ENCODE measurements around the gene ALK. TPM values are rescaled to one million over a fixed set of nuclear protein-coding genes. Genes with fewer than 3 reads are reported as not detected.

Gene ALK
- polyA plus RNA-seq, 1 of the 3 experiments (the other 2 are of a cell fraction), result 0.30 TPM

GRCh38 chr2:29207352-29208148 lies 713.8 kb downstream of the ALK start:
- H3K36me3 ChIP-seq (replicated peaks in 1 of 2; ENCODE audit: control insufficient read depth in 1 of 2, insufficient read depth in 2 of 2, low read length in 1 of 2), result peaks cover 0 to 12% of the 10 kb centered on the region in 2 experiments
- H3K27me3 ChIP-seq (ENCODE audit: insufficient read depth), result no peaks in the 10 kb centered on the region
- CTCF ChIA-PET, result interaction anchor here (1.2 to 1.5 kb wide), 4 partner anchors 10 to 716 kb away, joined by 3 to 5 read pairs (median 3); no protein-coding TSS in a partner anchor
- 78% methylated on average over 3 of the region's 3 CpGs for WGBS (ENCODE audit: low lambda C conversion rate)
- no peak for TF ChIP-seq NRF1 (IDR thresholded peaks at IDR 0.05; ENCODE audit: low read depth, low read length)
- no peak for TF ChIP-seq EP300 (IDR thresholded peaks at IDR 0.05; ENCODE audit: borderline replicate concordance in 1 of 2, low read depth in 1 of 2, low read length in 1 of 2)
- no peak for TF ChIP-seq GATA2 (CRISPR knock-in tag; IDR thresholded peaks at IDR 0.05)
- TF ChIP-seq, protein P1, sequence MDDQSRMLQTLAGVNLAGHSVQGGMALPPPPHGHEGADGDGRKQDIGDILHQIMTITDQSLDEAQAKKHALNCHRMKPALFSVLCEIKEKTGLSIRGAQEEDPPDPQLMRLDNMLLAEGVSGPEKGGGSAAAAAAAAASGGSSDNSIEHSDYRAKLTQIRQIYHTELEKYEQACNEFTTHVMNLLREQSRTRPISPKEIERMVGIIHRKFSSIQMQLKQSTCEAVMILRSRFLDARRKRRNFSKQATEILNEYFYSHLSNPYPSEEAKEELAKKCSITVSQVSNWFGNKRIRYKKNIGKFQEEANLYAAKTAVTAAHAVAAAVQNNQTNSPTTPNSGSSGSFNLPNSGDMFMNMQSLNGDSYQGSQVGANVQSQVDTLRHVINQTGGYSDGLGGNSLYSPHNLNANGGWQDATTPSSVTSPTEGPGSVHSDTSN (IDR thresholded peaks at IDR 0.05), result no peak
- no peak for TF ChIP-seq MXI1 (IDR thresholded peaks at IDR 0.05; ENCODE audit: low read depth, low read length)
- no peak for TF ChIP-seq USF1 (IDR thresholded peaks at IDR 0.05; ENCODE audit: borderline replicate concordance, low read depth)
- no peak for TF ChIP-seq NFIC (IDR thresholded peaks at IDR 0.05; ENCODE audit: borderline replicate concordance)
- TF ChIP-seq ELF1 (IDR thresholded peaks at IDR 0.05), result no peak
- TF ChIP-seq RCOR1 (IDR thresholded peaks at IDR 0.05; ENCODE audit: low read length), result no peak
- TF ChIP-seq SIN3A (IDR thresholded peaks at IDR 0.05; ENCODE audit: borderline replicate concordance, low read depth, low read length), result no peak
- TF ChIP-seq, protein P2, sequence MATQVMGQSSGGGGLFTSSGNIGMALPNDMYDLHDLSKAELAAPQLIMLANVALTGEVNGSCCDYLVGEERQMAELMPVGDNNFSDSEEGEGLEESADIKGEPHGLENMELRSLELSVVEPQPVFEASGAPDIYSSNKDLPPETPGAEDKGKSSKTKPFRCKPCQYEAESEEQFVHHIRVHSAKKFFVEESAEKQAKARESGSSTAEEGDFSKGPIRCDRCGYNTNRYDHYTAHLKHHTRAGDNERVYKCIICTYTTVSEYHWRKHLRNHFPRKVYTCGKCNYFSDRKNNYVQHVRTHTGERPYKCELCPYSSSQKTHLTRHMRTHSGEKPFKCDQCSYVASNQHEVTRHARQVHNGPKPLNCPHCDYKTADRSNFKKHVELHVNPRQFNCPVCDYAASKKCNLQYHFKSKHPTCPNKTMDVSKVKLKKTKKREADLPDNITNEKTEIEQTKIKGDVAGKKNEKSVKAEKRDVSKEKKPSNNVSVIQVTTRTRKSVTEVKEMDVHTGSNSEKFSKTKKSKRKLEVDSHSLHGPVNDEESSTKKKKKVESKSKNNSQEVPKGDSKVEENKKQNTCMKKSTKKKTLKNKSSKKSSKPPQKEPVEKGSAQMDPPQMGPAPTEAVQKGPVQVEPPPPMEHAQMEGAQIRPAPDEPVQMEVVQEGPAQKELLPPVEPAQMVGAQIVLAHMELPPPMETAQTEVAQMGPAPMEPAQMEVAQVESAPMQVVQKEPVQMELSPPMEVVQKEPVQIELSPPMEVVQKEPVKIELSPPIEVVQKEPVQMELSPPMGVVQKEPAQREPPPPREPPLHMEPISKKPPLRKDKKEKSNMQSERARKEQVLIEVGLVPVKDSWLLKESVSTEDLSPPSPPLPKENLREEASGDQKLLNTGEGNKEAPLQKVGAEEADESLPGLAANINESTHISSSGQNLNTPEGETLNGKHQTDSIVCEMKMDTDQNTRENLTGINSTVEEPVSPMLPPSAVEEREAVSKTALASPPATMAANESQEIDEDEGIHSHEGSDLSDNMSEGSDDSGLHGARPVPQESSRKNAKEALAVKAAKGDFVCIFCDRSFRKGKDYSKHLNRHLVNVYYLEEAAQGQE (IDR thresholded peaks at IDR 0.05; ENCODE audit: low read depth, low read length), result no peak
- no peak for TF ChIP-seq CHD2 (IDR thresholded peaks at IDR 0.05; ENCODE audit: low read length, partially characterized antibody)
- TF ChIP-seq ZBTB33 (IDR thresholded peaks at IDR 0.05; ENCODE audit: borderline replicate concordance, low read depth), result no peak
- no peak for TF ChIP-seq JUND (IDR thresholded peaks at IDR 0.05)
- no peak for TF ChIP-seq YY1 (IDR thresholded peaks at IDR 0.05; ENCODE audit: low read depth)
- no peak for TF ChIP-seq TEAD4 (IDR thresholded peaks at IDR 0.05; ENCODE audit: borderline replicate concordance, insufficient read depth)
- no peak for DNase-seq
- no peak overlapping the region for H3K4me3 ChIP-seq (ENCODE audit: low read depth in 2 of 2, low read length in 1 of 2)
- H3F3A ChIP-seq (replicated peaks; ENCODE audit: insufficient read depth), result no peaks in the 10 kb centered on the region
- no peak overlapping the region for H3K9ac ChIP-seq
- no peaks in the 10 kb centered on the region for H3K9me2 ChIP-seq
- H3K4me2 ChIP-seq, result no peak overlapping the region
- POLR2A ChIA-PET, result interaction anchor here (1.0 kb wide), 1 partner anchor 16 kb away, joined by 3 read pairs; no protein-coding TSS in a partner anchor
- H3K27ac ChIP-seq (ENCODE audit: low read depth in 2 of 2, low read length in 1 of 2), result peak overlapping the region in 1 of 2 experiments; percentile 45; a peak in 2 of 4 replicates
- H3K4me1 ChIP-seq (ENCODE audit: control insufficient read depth in 1 of 2, insufficient read depth in 2 of 2, low read depth in 1 of 2, low read length in 1 of 2), result peaks cover 0 to 30% of the 10 kb centered on the region in 2 experiments; a peak in 2 of 4 replicates
- no peaks in the 10 kb centered on the region for H3K79me2 ChIP-seq (ENCODE audit: insufficient read depth)
- H3K9me3 ChIP-seq, result no peaks in the 10 kb centered on the region
- no peak overlapping the region for H2AFZ ChIP-seq (ENCODE audit: low read depth)
- no peaks in the 10 kb centered on the region for H4K20me1 ChIP-seq (ENCODE audit: insufficient read depth)
